HG03520 (cell line): ENCODE measurements around the gene FOXE3.
"Not testable (repeated sequence)": the region's sequence is repeated elsewhere in the genome, so short reads cannot be mapped to it uniquely, and the experiment has no call there.

Experiments used
- ATAC-seq: cut with Tn5 transposase; IDR thresholded peaks from one replicate; pipeline ENCODE4 v1.9.1; 2021; ENCODE audit warnings: mild to moderate bottlenecking, moderate library complexity; ENCODE audit not compliant: unreplicated experiment

The FOXE3 gene

GRCh38 chr1:47445823-47446550, 29.9 kb downstream of the FOXE3 start:
- ATAC-seq = no peak

GRCh38 chr1:47448462-47449222, 32.6 kb downstream of the FOXE3 start:
- ATAC-seq = no peak

GRCh38 chr1:47449822-47450552, 33.9 kb downstream of the FOXE3 start:
- ATAC-seq = no peak

GRCh38 chr1:47450606-47451005, 34.5 kb downstream of the FOXE3 start:
- ATAC-seq = no peak

GRCh38 chr1:47452426-47452825, 36.3 kb downstream of the FOXE3 start:
- no peak for ATAC-seq

GRCh38 chr1:47453910-47454309, 37.8 kb downstream of the FOXE3 start:
- ATAC-seq = not testable (repeated sequence)

GRCh38 chr1:47456250-47456649, 40.2 kb downstream of the FOXE3 start:
- no peak for ATAC-seq

- not testable (repeated sequence) for ATAC-seq
Observed at GRCh38 chr1:47457547-47457946, 41.5 kb downstream of the FOXE3 start.

GRCh38 chr1:47459253-47459788, 43.2 kb downstream of the FOXE3 start:
- ATAC-seq = no peak

GRCh38 chr1:47460040-47460439, 44.0 kb downstream of the FOXE3 start:
- ATAC-seq = no peak

GRCh38 chr1:47460456-47460855, 44.4 kb downstream of the FOXE3 start:
- no peak for ATAC-seq

GRCh38 chr1:47465605-47466004, 49.5 kb downstream of the FOXE3 start:
- no peak for ATAC-seq
